SK-MEL-5 (cell line): ENCODE data around the gene HARBI1. TPM values are rescaled to one million over a fixed set of nuclear protein-coding genes. Genes with fewer than 3 reads are reported as not detected.

Experiments used
- DNase-seq: peaks from one replicate; pipeline ENCODE4 v3.0.0-alpha.2; 2016; ENCODE audit warnings: low read depth, low spot score
- in situ Hi-C: cut with HindIII; loops from 2 replicates; pipeline ENCODE4 v1.10.0; 2016; ENCODE audit warnings: low sequenced_read_pairs, high pct_unique_total_duplicates, low pct_unique_long_range_greater_than_20kb
- polyA plus RNA-seq, 2 experiments: library from polyadenylated mRNA; depleted of rRNA; stranded (reverse); fragments of >200 nt; gene quantifications; 2 replicates each; pipeline ENCODE4 v1.2.3, GENCODE V29; 2015
- total RNA-seq: library from RNA; depleted of rRNA; stranded (reverse); fragments of >200 nt; shearing (Covaris generic); gene quantifications from 2 replicates; pipeline ENCODE4 v1.2.3, GENCODE V29; 2014; rRNA removed

Gene HARBI1
- 6.2 and 7.8 TPM in 2 replicates for total RNA-seq
- polyA plus RNA-seq (2015; cell fraction: cytosol; rRNA removed): 6.3 and 9.2 TPM in 2 replicates
- polyA plus RNA-seq (2015; cell fraction: nucleus; rRNA removed): 3.3 and 10.9 TPM in 2 replicates

GRCh38 chr11:46617134-46617971 lies at the start of gene HARBI1, which contains the start of gene ATG13:
Gene HARBI1, minus strand, starts transcription at chr11:46617227. Its CDS starts 990 bp downstream, at chr11:46616237.
Gene ATG13, plus strand, starts transcription at chr11:46617553. Its CDS starts 26,739 bp downstream, at chr11:46644292.
- DNase-seq: peak; percentile 80
- in situ Hi-C loops: no loop called here

- DNase-seq: no peak
- in situ Hi-C loops: no loop called here
Observed at GRCh38 chr11:46666516-46666915, 49.5 kb upstream of the HARBI1 start.

- no peak for DNase-seq
- in situ Hi-C loops: no loop called here
Observed at GRCh38 chr11:46665356-46665755, 48.3 kb upstream of the HARBI1 start.

GRCh38 chr11:46664612-46665011 lies 47.6 kb upstream of the HARBI1 start:
- no peak for DNase-seq
- in situ Hi-C loops: no loop called here

- no peak for DNase-seq
- in situ Hi-C loops: no loop called here
Observed at GRCh38 chr11:46663277-46663940, 46.4 kb upstream of the HARBI1 start.

- in situ Hi-C loops: no loop called here
- no peak for DNase-seq
Observed at GRCh38 chr11:46662366-46662765, 45.3 kb upstream of the HARBI1 start.

- in situ Hi-C loops: no loop called here
- DNase-seq: peak; percentile 32
Observed at GRCh38 chr11:46661836-46662235, 44.8 kb upstream of the HARBI1 start.

GRCh38 chr11:46659908-46660307 lies 42.9 kb upstream of the HARBI1 start:
- DNase-seq: no peak
- in situ Hi-C loops: no loop called here

- in situ Hi-C loops: no loop called here
- DNase-seq: no peak
Observed at GRCh38 chr11:46658259-46658658, 41.2 kb upstream of the HARBI1 start.

GRCh38 chr11:46657186-46657585 lies 40.2 kb upstream of the HARBI1 start:
- in situ Hi-C loops: no loop called here
- no peak for DNase-seq

GRCh38 chr11:46655631-46656030 lies 38.6 kb upstream of the HARBI1 start:
- no peak for DNase-seq
- in situ Hi-C loops: no loop called here

- DNase-seq: peak; percentile 99
- in situ Hi-C loops: no loop called here
Observed at GRCh38 chr11:46649180-46649738, 32.2 kb upstream of the HARBI1 start.

GRCh38 chr11:46643986-46644385 lies 27.0 kb upstream of the HARBI1 start:
- in situ Hi-C loops: no loop called here

GRCh38 chr11:46643531-46643930 lies 26.5 kb upstream of the HARBI1 start:
- in situ Hi-C loops: no loop called here
- DNase-seq: no peak

More at GRCh38 chr11:46643986-46644385, 27.0 kb upstream of the HARBI1 start:
- DNase-seq: peak; percentile 57

GRCh38 chr11:46642627-46643335 lies 25.8 kb upstream of the HARBI1 start:
- in situ Hi-C loops: no loop called here
- no peak for DNase-seq

- in situ Hi-C loops: no loop called here
Observed at GRCh38 chr11:46641639-46642038, 24.6 kb upstream of the HARBI1 start.

GRCh38 chr11:46640036-46640788 lies 23.2 kb upstream of the HARBI1 start:
- in situ Hi-C loops: no loop called here

More at GRCh38 chr11:46641639-46642038, 24.6 kb upstream of the HARBI1 start:
- no peak for DNase-seq

More at GRCh38 chr11:46640036-46640788, 23.2 kb upstream of the HARBI1 start:
- DNase-seq: no peak
